IPS-15b (cell line): ENCODE data around the gene WFDC10B.
"Not testable (repeated sequence)": the region's sequence is repeated elsewhere in the genome, so short reads cannot be mapped to it uniquely, and the experiment has no call there.

Source experiments
- H3K27me3 ChIP-seq: one replicate; pipeline ENCODE4 v1.6.1; 2013; ENCODE audit warnings: low read length; ENCODE audit not compliant: control insufficient read depth, insufficient read depth
- H3K36me3 ChIP-seq: one replicate; pipeline ENCODE4 v1.6.1; 2013; ENCODE audit warnings: low read length; ENCODE audit not compliant: control insufficient read depth, insufficient read depth
- H3K4me1 ChIP-seq: one replicate; pipeline ENCODE4 v1.6.1; 2013; ENCODE audit warnings: mild to moderate bottlenecking, low read length; ENCODE audit not compliant: control insufficient read depth, insufficient read depth
- H3K4me3 ChIP-seq: one replicate; pipeline ENCODE4 v1.5.1; 2013; ENCODE audit warnings: low read depth, low read length
- H3K9ac ChIP-seq: one replicate; pipeline ENCODE4 v1.6.1; 2013; ENCODE audit warnings: low read depth, mild to moderate bottlenecking, low read length
- H3K9me3 ChIP-seq: one replicate; pipeline ENCODE4 v1.6.1; 2013; ENCODE audit warnings: mild to moderate bottlenecking, low read length; ENCODE audit not compliant: control insufficient read depth, insufficient read depth

WFDC10B gene

GRCh38 chr20:45701873-45702272 is 2.9 kb downstream of the WFDC10B start, which contains the start of gene WFDC13:
WFDC13 (plus strand) TSS chr20:45702038; CDS start chr20:45702124, 86 bp downstream.
- Histone ChIP-seq H3K4me3 (no peak within 1 kb of the TSS), H3K27me3 (no peaks in the 10 kb centered on the region), H3K4me1 (no peaks in the 10 kb centered on the region), H3K9ac (no peak within 1 kb of the TSS), H3K9me3 (no peaks in the 10 kb centered on the region), H3K36me3 (no peaks in the 10 kb centered on the region)

- Histone ChIP-seq H3K9ac (no peak overlapping the region), H3K4me1 (no peaks in the 10 kb centered on the region), H3K36me3 (no peaks in the 10 kb centered on the region), H3K4me3 (no peak overlapping the region), H3K27me3 (no peaks in the 10 kb centered on the region), H3K9me3 (no peaks in the 10 kb centered on the region)
Measured at GRCh38 chr20:45701104-45701503, 3.7 kb downstream of the WFDC10B start.

GRCh38 chr20:45695496-45695895 is 9.3 kb downstream of the WFDC10B start:
- Histone ChIP-seq H3K4me1 (no peaks in the 10 kb centered on the region), H3K27me3 (no peaks in the 10 kb centered on the region), H3K36me3 (no peaks in the 10 kb centered on the region), H3K9me3 (no peaks in the 10 kb centered on the region), H3K9ac (no peak overlapping the region), H3K4me3 (no peak overlapping the region)

GRCh38 chr20:45693346-45693745 is 11.5 kb downstream of the WFDC10B start:
- H3K4me3 ChIP-seq, H3K9me3 ChIP-seq, H3K27me3 ChIP-seq: not testable (repeated sequence)

GRCh38 chr20:45685896-45686295 is 18.9 kb downstream of the WFDC10B start:
- H3K9ac ChIP-seq = no peak overlapping the region
- no peaks in the 10 kb centered on the region for H3K36me3 ChIP-seq
- H3K9me3 ChIP-seq = no peaks in the 10 kb centered on the region
- no peaks in the 10 kb centered on the region for H3K4me1 ChIP-seq
- H3K27me3 ChIP-seq = no peaks in the 10 kb centered on the region
- no peak overlapping the region for H3K4me3 ChIP-seq

More at GRCh38 chr20:45693346-45693745, 11.5 kb downstream of the WFDC10B start:
- not testable (repeated sequence) for H3K9ac ChIP-seq, H3K36me3 ChIP-seq, H3K4me1 ChIP-seq

- no peak overlapping the region for H3K4me3 ChIP-seq
- H3K9me3 ChIP-seq = no peaks in the 10 kb centered on the region
- no peaks in the 10 kb centered on the region for H3K36me3 ChIP-seq
- no peaks in the 10 kb centered on the region for H3K4me1 ChIP-seq
- no peaks in the 10 kb centered on the region for H3K27me3 ChIP-seq
- no peak overlapping the region for H3K9ac ChIP-seq
Measured at GRCh38 chr20:45679650-45680049, 25.2 kb downstream of the WFDC10B start.

- no peaks in the 10 kb centered on the region for H3K27me3 ChIP-seq
- H3K9me3 ChIP-seq = no peaks in the 10 kb centered on the region
- H3K9ac ChIP-seq = no peak overlapping the region
- no peaks in the 10 kb centered on the region for H3K36me3 ChIP-seq
- H3K4me1 ChIP-seq = no peaks in the 10 kb centered on the region
- H3K4me3 ChIP-seq = no peak overlapping the region
Measured at GRCh38 chr20:45672765-45673164, 32.1 kb downstream of the WFDC10B start.

- Histone ChIP-seq H3K36me3 (no peaks in the 10 kb centered on the region), H3K9me3 (no peaks in the 10 kb centered on the region), H3K4me3 (no peak within 1 kb of the TSS), H3K27me3 (no peaks in the 10 kb centered on the region), H3K9ac (no peak within 1 kb of the TSS), H3K4me1 (no peaks in the 10 kb centered on the region)
Measured at GRCh38 chr20:45670139-45670538, 34.7 kb downstream of the WFDC10B start, which contains the start of gene WFDC11. WFDC11 (minus strand) TSS chr20:45670239; CDS start chr20:45650600, 19,639 bp downstream.

GRCh38 chr20:45657038-45657437 is 47.8 kb downstream of the WFDC10B start:
- not testable (repeated sequence) for H3K9ac ChIP-seq, H3K4me3 ChIP-seq, H3K36me3 ChIP-seq, H3K27me3 ChIP-seq, H3K4me1 ChIP-seq, H3K9me3 ChIP-seq

GRCh38 chr20:45651726-45652125 is 53.1 kb downstream of the WFDC10B start:
- not testable (repeated sequence) for H3K9me3 ChIP-seq, H3K27me3 ChIP-seq, H3K9ac ChIP-seq, H3K4me1 ChIP-seq, H3K36me3 ChIP-seq, H3K4me3 ChIP-seq

- Histone ChIP-seq H3K9ac (no peak overlapping the region), H3K9me3 (no peaks in the 10 kb centered on the region), H3K36me3 (no peaks in the 10 kb centered on the region)
Measured at GRCh38 chr20:45649312-45649863, 55.4 kb downstream of the WFDC10B start.

GRCh38 chr20:45647441-45648050 is 57.3 kb downstream of the WFDC10B start:
- Histone ChIP-seq H3K4me1 (no peaks in the 10 kb centered on the region), H3K36me3 (no peaks in the 10 kb centered on the region), H3K9me3 (no peaks in the 10 kb centered on the region), H3K27me3 (no peaks in the 10 kb centered on the region), H3K4me3 (no peak overlapping the region), H3K9ac (no peak overlapping the region)

More at GRCh38 chr20:45649312-45649863, 55.4 kb downstream of the WFDC10B start:
- Histone ChIP-seq H3K4me1 (no peaks in the 10 kb centered on the region), H3K4me3 (no peak overlapping the region), H3K27me3 (no peaks in the 10 kb centered on the region)
